RPMI8226 (cell line): ENCODE data around the gene GPR65.
A peak's percentile ranks its signal among the peaks of the same experiment; 100 is the strongest.

Experiments used
- DNase-seq: peaks from one replicate; pipeline ENCODE4 v3.0.0-alpha.2; 2015

GPR65 gene

GRCh38 chr14:88005050-88005481, at the start of gene GPR65:
Gene GPR65 (plus strand): TSS chr14:88005135. CDS start chr14:88010848, 5,713 bp downstream.
- no peak for DNase-seq

GRCh38 chr14:87955501-87955900, 49.4 kb upstream of the GPR65 start:
- no peak for DNase-seq

GRCh38 chr14:87960013-87960787, 44.7 kb upstream of the GPR65 start:
- DNase-seq: no peak

- no peak for DNase-seq
Observed at GRCh38 chr14:87961246-87961645, 43.7 kb upstream of the GPR65 start.

GRCh38 chr14:87966816-87967215, 38.1 kb upstream of the GPR65 start:
- DNase-seq: no peak

GRCh38 chr14:87967496-87967895, 37.4 kb upstream of the GPR65 start:
- DNase-seq: no peak

- no peak for DNase-seq
Observed at GRCh38 chr14:87971010-87971409, 33.9 kb upstream of the GPR65 start.

- no peak for DNase-seq
Observed at GRCh38 chr14:87975636-87976035, 29.3 kb upstream of the GPR65 start.

GRCh38 chr14:87979689-87980088, 25.2 kb upstream of the GPR65 start:
- no peak for DNase-seq

- no peak for DNase-seq
Observed at GRCh38 chr14:87989221-87989955, 15.5 kb upstream of the GPR65 start.

- DNase-seq: no peak
Observed at GRCh38 chr14:87989956-87990299, 15.0 kb upstream of the GPR65 start.

- no peak for DNase-seq
Observed at GRCh38 chr14:87990682-87991081, 14.3 kb upstream of the GPR65 start.

GRCh38 chr14:87992346-87992717, 12.6 kb upstream of the GPR65 start:
- DNase-seq: no peak

GRCh38 chr14:87992718-87993628, 12.0 kb upstream of the GPR65 start, which contains the start of gene GALC:
Gene GALC (minus strand): TSS chr14:87993182. CDS start chr14:87993164, 18 bp downstream.
- peak; percentile 46 for DNase-seq

- no peak for DNase-seq
Observed at GRCh38 chr14:87994974-87995373, 10.0 kb upstream of the GPR65 start.

- no peak for DNase-seq
Observed at GRCh38 chr14:87995500-87996290, 9.2 kb upstream of the GPR65 start.

GRCh38 chr14:87996291-87996592, 8.7 kb upstream of the GPR65 start:
- DNase-seq: no peak

- no peak for DNase-seq
Observed at GRCh38 chr14:87998482-87998881, 6.5 kb upstream of the GPR65 start.

GRCh38 chr14:87999277-87999676, 5.7 kb upstream of the GPR65 start:
- no peak for DNase-seq

GRCh38 chr14:88002421-88003075, 2.4 kb upstream of the GPR65 start:
- no peak for DNase-seq

- DNase-seq: no peak
Observed at GRCh38 chr14:88003425-88003824, 1.5 kb upstream of the GPR65 start.

GRCh38 chr14:88004506-88005036, 364 bp upstream of the GPR65 start:
- no peak for DNase-seq
